ENCODE data around the gene SNCB. TPM values are rescaled to one million over a fixed set of nuclear protein-coding genes. Genes with fewer than 3 reads are reported as not detected.

The SNCB gene
- total RNA-seq, 1 experiment from 2014 or later = 2.1 TPM

DNA sequence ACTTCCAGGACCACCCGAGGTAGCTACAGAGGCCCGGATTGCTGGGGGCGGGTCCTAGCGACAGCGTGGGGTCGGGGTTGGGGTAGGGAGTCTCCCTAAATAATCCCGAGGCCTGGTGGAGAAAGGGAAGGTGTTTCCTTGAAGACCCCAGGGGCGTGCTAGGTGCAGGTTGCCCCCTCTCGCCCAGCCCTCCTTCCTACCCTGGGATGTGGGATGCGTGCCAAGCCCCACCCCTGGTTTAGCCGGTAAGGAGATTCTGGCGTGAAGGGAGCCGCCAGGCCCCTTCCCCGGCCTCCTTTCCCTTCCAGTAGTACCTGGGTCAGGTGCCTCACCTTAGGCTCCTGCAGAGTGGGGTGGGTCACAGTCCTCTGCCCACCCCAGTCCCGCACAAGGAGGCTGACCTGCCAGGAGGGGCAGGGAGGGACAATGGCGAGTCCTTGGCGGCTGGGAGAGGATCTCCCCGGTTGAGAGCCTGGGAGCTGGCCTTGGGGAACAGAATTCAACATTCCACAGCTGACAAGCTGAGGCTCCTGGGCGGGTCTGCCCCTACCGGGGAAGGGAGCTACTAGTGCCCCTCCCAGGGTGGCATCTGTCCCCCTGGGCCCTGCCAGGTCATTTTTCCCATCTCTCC is 17.6 kb upstream of the SNCB start:
- TSS peak; percentile 71 for BruUV-seq (replicated peaks)
- H3K9me2 ChIP-seq (replicated peaks; ENCODE audit: low read length) = no peaks in the 10 kb centered on the region

DNA sequence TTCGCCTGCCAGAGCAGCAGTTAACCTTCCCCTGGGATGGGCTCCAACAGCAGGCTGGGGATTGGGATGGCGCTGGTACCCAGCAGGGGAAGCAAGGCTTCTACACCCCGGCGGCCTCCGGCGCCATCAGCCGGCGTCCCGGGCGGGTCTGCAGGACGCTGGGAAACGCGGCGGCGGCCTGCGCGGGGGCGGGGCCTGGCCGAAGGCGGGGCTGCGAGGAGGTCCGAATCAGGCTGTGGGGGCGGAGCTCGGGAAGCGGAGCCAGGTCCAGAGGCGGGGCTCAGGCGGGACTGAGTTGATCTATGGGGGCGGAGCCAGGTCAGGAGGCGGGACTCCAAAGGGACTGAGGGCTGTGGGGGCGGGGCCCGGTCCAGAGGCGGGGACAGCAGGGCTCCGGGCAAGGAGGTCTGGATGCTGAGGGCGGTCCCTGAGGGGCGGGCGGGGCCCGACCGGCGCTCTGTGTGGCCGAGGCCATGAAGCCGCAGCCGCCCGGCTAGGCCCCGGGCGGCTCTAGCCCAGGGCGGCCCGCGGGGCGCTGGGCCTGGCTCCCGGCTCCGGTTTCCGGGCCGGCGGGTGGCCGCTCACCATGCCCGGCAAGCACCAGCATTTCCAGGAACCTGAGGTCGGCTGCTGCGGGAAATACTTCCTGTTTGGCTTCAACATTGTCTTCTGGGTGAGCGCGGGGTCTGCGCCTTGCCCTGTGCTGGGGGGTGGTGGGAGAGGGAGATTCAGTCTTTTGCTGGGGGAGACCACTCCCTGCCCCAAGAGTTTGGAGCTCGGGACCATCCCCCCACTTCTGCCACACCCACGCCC is 16.9 kb upstream of the SNCB start, which contains the start of gene TSPAN17:
Gene TSPAN17, plus strand, starts transcription at position 455 of the 813 bp plus-strand sequence. Its CDS starts 132 bp downstream, at position 587.
- ATAC-seq = peak; percentile 91
- Histone ChIP-seq H3K36me3 (ENCODE audit: low read depth, low read length) (no peaks in the 10 kb centered on the region), H3F3A (ENCODE audit: low read length, unreplicated experiment) (no peaks in the 10 kb centered on the region), H3K9ac (ENCODE audit: low read length) (peak within 1 kb of the TSS; percentile 77), H3K4me2 (ENCODE audit: low read length) (peak within 1 kb of the TSS; percentile 95), H3K27ac (ENCODE audit: low read length) (no peak within 1 kb of the TSS), H4K20me1 (ENCODE audit: low read length) (0 out of 2 replicates have a peak, but pooled peaks cover 7% of the 10 kb centered on the region), H2AFZ (ENCODE audit: low read length) (peak within 1 kb of the TSS; percentile 88), H3K9me3 (ENCODE audit: low read length) (no peaks in the 10 kb centered on the region), H3K9me2 (replicated peaks; ENCODE audit: low read length) (no peaks in the 10 kb centered on the region), H3K4me3 (ENCODE audit: low read length) (peak within 1 kb of the TSS; percentile 86), H3K4me1 (ENCODE audit: insufficient read depth, low read length) (peaks cover 17% of the 10 kb centered on the region), H3K27me3 (ENCODE audit: low read length) (no peaks in the 10 kb centered on the region), H3K79me2 (ENCODE audit: low read length) (peaks cover 32% of the 10 kb centered on the region)
- BruUV-seq (replicated peaks) = no TSS peak
- intact Hi-C loops (cut with micrococcal nuclease) = loop anchor here (1.0 to 2.0 kb wide), 2 partner anchors 68 to 73 kb away; no protein-coding TSS in a partner anchor
- DNase-seq = peak; percentile 99
- TF ChIP-seq, protein P1, sequence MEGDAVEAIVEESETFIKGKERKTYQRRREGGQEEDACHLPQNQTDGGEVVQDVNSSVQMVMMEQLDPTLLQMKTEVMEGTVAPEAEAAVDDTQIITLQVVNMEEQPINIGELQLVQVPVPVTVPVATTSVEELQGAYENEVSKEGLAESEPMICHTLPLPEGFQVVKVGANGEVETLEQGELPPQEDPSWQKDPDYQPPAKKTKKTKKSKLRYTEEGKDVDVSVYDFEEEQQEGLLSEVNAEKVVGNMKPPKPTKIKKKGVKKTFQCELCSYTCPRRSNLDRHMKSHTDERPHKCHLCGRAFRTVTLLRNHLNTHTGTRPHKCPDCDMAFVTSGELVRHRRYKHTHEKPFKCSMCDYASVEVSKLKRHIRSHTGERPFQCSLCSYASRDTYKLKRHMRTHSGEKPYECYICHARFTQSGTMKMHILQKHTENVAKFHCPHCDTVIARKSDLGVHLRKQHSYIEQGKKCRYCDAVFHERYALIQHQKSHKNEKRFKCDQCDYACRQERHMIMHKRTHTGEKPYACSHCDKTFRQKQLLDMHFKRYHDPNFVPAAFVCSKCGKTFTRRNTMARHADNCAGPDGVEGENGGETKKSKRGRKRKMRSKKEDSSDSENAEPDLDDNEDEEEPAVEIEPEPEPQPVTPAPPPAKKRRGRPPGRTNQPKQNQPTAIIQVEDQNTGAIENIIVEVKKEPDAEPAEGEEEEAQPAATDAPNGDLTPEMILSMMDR (conservative IDR thresholded peaks at IDR 0.05; ENCODE audit: low read depth, low read length) = peak; percentile 51
- TF ChIP-seq EZH2 (IDR thresholded peaks at IDR 0.05; ENCODE audit: low read length, unreplicated experiment) = no peak
- CTCF ChIA-PET = interaction anchor here (0.7 to 1.2 kb wide), 5 partner anchors 14 to 241 kb away, joined by 3 to 9 read pairs (median 4); partner anchors contain the start of genes EIF4E1B, RNF44 and SNCB
- POLR2A ChIA-PET (ENCODE audit: unreplicated experiment) = interaction anchor here (0.6 to 0.7 kb wide), 5 partner anchors 14 to 200 kb away, joined by 3 to 5 read pairs (median 3); no protein-coding TSS in a partner anchor

More for the DNA sequence above, 17.6 kb upstream of the SNCB start:
- H3F3A ChIP-seq (ENCODE audit: low read length, unreplicated experiment) = peaks cover 2% of the 10 kb centered on the region
- peak overlapping the region; percentile 95 for H3K4me2 ChIP-seq (ENCODE audit: low read length)
- peak overlapping the region; percentile 88 for H2AFZ ChIP-seq (ENCODE audit: low read length)
- H3K4me1 ChIP-seq (ENCODE audit: insufficient read depth, low read length) = peaks cover 20% of the 10 kb centered on the region
- H3K27me3 ChIP-seq (ENCODE audit: low read length) = no peaks in the 10 kb centered on the region
- intact Hi-C loops (cut with micrococcal nuclease) = loop anchor here (1.0 to 2.0 kb wide), 2 partner anchors 69 to 74 kb away; no protein-coding TSS in a partner anchor
- ChIA-PET POLR2A (ENCODE audit: unreplicated experiment) (no interaction called here), CTCF (interaction anchor here (1.1 kb wide), 1 partner anchor 13 kb away, joined by 9 read pairs; no protein-coding TSS in a partner anchor)
- ATAC-seq (peak; percentile 3), DNase-seq (peak; percentile 56)
- peaks cover 32% of the 10 kb centered on the region for H3K79me2 ChIP-seq (ENCODE audit: low read length)
- H3K4me3 ChIP-seq (ENCODE audit: low read length) = peak overlapping the region; percentile 86
- no peaks in the 10 kb centered on the region; the same call in 1 of the 2 replicates for H3K36me3 ChIP-seq (ENCODE audit: low read depth, low read length)
- peaks cover 10% of the 10 kb centered on the region; the same call in 1 of the 2 replicates for H4K20me1 ChIP-seq (ENCODE audit: low read length)
- H3K9ac ChIP-seq (ENCODE audit: low read length) = peak overlapping the region; percentile 77
- no peak for TF ChIP-seq EZH2phosphoT487 (IDR thresholded peaks at IDR 0.05; ENCODE audit: borderline replicate concordance, low read length)
- H3K9me3 ChIP-seq (ENCODE audit: low read length) = no peaks in the 10 kb centered on the region
- H3K27ac ChIP-seq (ENCODE audit: low read length) = no peak overlapping the region

DNA sequence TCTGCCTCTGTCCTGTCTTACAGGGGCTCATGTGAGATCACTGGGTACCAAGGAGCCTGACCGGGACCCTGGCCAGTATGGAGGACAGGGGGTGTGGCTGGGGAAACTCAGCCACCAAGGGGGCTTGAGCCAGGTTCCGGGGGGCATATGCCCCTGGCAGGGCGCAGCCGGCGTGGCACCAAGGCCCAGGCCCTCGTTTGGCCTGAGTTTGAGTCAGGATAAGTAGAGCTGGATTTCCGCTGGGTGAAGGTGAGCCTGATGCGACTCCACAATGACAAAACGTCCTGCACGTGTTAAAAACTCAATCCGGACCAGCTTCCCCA is 16.3 kb upstream of the SNCB start:
- H3K4me2 ChIP-seq (ENCODE audit: low read length) = peak overlapping the region; percentile 88
- peak; percentile 4 for ATAC-seq
- intact Hi-C loops (cut with micrococcal nuclease) = loop anchor here (1.0 to 2.0 kb wide), 2 partner anchors 68 to 72 kb away; no protein-coding TSS in a partner anchor
- no peaks in the 10 kb centered on the region for H3K9me3 ChIP-seq (ENCODE audit: low read length)
- peaks cover 32% of the 10 kb centered on the region for H3K79me2 ChIP-seq (ENCODE audit: low read length)
- peaks cover 17% of the 10 kb centered on the region for H3K4me1 ChIP-seq (ENCODE audit: insufficient read depth, low read length)
- ChIA-PET POLR2A (ENCODE audit: unreplicated experiment) (no interaction called here), CTCF (interaction anchor here (1.0 to 1.2 kb wide), 4 partner anchors 14 to 240 kb away, joined by 3 to 9 read pairs (median 4); partner anchors contain the start of gene RNF44)
- DNase-seq = no peak
- H3K36me3 ChIP-seq (ENCODE audit: low read depth, low read length) = no peaks in the 10 kb centered on the region
- no peak for TF ChIP-seq EZH2 (IDR thresholded peaks at IDR 0.05; ENCODE audit: low read length, unreplicated experiment)
- TF ChIP-seq, protein P1 (conservative IDR thresholded peaks at IDR 0.05; ENCODE audit: low read depth, low read length) = no peak
- TF ChIP-seq EZH2phosphoT487 (IDR thresholded peaks at IDR 0.05; ENCODE audit: borderline replicate concordance, low read length) = no peak
- H3K9ac ChIP-seq (ENCODE audit: low read length) = peak overlapping the region; percentile 70
- H3F3A ChIP-seq (ENCODE audit: low read length, unreplicated experiment) = no peaks in the 10 kb centered on the region
- no peaks in the 10 kb centered on the region for H3K9me2 ChIP-seq (replicated peaks; ENCODE audit: low read length)
- no peak overlapping the region for H3K27ac ChIP-seq (ENCODE audit: low read length)
- peak overlapping the region; percentile 64 for H3K4me3 ChIP-seq (ENCODE audit: low read length)
- BruUV-seq (replicated peaks) = TSS peak; percentile 97
- no peaks in the 10 kb centered on the region for H3K27me3 ChIP-seq (ENCODE audit: low read length)
- 0 out of 2 replicates have a peak, but pooled peaks cover 4% of the 10 kb centered on the region for H4K20me1 ChIP-seq (ENCODE audit: low read length)
- H2AFZ ChIP-seq (ENCODE audit: low read length) = peak overlapping the region; percentile 80

Data from PC-3 (cell line).